ENCODE data around the gene GAREM1.

Gene GAREM1

DNA sequence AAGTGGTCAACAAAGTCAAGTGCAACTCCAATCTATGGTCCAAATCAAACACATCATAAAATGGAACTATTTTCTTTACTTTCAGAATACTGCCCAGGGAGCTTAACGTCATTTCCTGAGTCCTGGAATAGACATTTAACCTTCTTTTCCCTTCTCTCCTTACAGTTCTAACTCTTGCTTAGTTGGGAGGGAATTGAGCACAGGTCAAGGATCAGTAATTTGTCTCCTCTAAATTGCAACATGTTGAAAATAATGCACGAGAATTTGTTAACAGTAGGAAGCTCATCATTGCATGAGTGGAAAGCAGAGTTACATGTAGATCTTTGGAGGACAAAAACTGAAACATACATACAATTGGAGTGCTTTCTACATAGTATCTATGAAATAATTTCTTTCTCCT lies 193.1 kb downstream of the GAREM1 start:
- TF ChIP-seq CTCF (IDR thresholded peaks at IDR 0.05), result no peak
- H3K4me3 ChIP-seq, result no peak overlapping the region
- H3K4me1 ChIP-seq, result peaks cover 0 to 69% (median 39%) of the 10 kb centered on the region in 4 donors
- H3K27me3 ChIP-seq, result no peaks in the 10 kb centered on the region
- DNase-seq, result no peak
- intact Hi-C loops (cut with DNase I; ENCODE audit: low total_unique reads), result loop anchor here (10.0 kb wide), 1 partner anchor 113 kb away; no protein-coding TSS in a partner anchor
- H3K27ac ChIP-seq, result peak overlapping the region; percentile 67 to 72
- no peaks in the 10 kb centered on the region for H3K36me3 ChIP-seq
- no peaks in the 10 kb centered on the region for H3K9me3 ChIP-seq

- Histone ChIP-seq H3K27me3 (no peaks in the 10 kb centered on the region), H3K27ac (peak overlapping the region; percentile 67 to 72), H3K4me1 (peaks cover 0 to 68% (median 38%) of the 10 kb centered on the region in 4 donors), H3K36me3 (no peaks in the 10 kb centered on the region), H3K4me3 (no peak overlapping the region), H3K9me3 (no peaks in the 10 kb centered on the region)
- no peak for DNase-seq
- intact Hi-C loops (cut with DNase I; ENCODE audit: low total_unique reads), result loop anchor here (10.0 kb wide), 1 partner anchor 112 kb away; no protein-coding TSS in a partner anchor
- TF ChIP-seq CTCF (IDR thresholded peaks at IDR 0.05), result no peak
These were observed 193.8 kb downstream of the GAREM1 start for GRCh38 chr18:32276906-32277305.

GRCh38 chr18:32276256-32276655 lies 194.4 kb downstream of the GAREM1 start:
- no peak for TF ChIP-seq CTCF (IDR thresholded peaks at IDR 0.05)
- Histone ChIP-seq H3K4me3 (no peak overlapping the region), H3K27ac (peak overlapping the region; percentile 67 to 72), H3K27me3 (no peaks in the 10 kb centered on the region), H3K9me3 (no peaks in the 10 kb centered on the region), H3K36me3 (no peaks in the 10 kb centered on the region), H3K4me1 (peaks cover 0 to 62% (median 39%) of the 10 kb centered on the region in 4 donors)
- DNase-seq, result no peak
- intact Hi-C loops (cut with DNase I; ENCODE audit: low total_unique reads), result loop anchor here (10.0 kb wide), 1 partner anchor 111 kb away; no protein-coding TSS in a partner anchor

GRCh38 chr18:32275221-32275620 lies 195.5 kb downstream of the GAREM1 start:
- H3K4me3 ChIP-seq, result no peak overlapping the region
- H3K27me3 ChIP-seq, result no peaks in the 10 kb centered on the region
- H3K36me3 ChIP-seq, result peaks cover 0 to under 1% (median under 1%) of the 10 kb centered on the region in 3 donors
- DNase-seq, result no peak
- no peak for TF ChIP-seq CTCF (IDR thresholded peaks at IDR 0.05)
- peak overlapping the region; percentile 11 to 67 for H3K27ac ChIP-seq
- no peaks in the 10 kb centered on the region for H3K9me3 ChIP-seq
- intact Hi-C loops (cut with DNase I; ENCODE audit: low total_unique reads), result loop anchor here (10.0 kb wide), 1 partner anchor 110 kb away; no protein-coding TSS in a partner anchor
- peaks cover 0 to 52% (median 30%) of the 10 kb centered on the region in 4 donors for H3K4me1 ChIP-seq

GRCh38 chr18:32274307-32274706 lies 196.4 kb downstream of the GAREM1 start:
- Histone ChIP-seq H3K4me3 (no peak overlapping the region), H3K9me3 (no peaks in the 10 kb centered on the region), H3K27ac (peak overlapping the region in 1 of 2 donors; percentile 23), H3K36me3 (peaks cover 0 to 10% (median 10%) of the 10 kb centered on the region in 3 donors), H3K27me3 (no peaks in the 10 kb centered on the region), H3K4me1 (peaks cover 0 to 44% (median 27%) of the 10 kb centered on the region in 4 donors)
- no peak for DNase-seq
- TF ChIP-seq CTCF (IDR thresholded peaks at IDR 0.05), result no peak
- intact Hi-C loops (cut with DNase I; ENCODE audit: low total_unique reads), result loop anchor here (10.0 kb wide), 1 partner anchor 110 kb away; no protein-coding TSS in a partner anchor

Data from tibial artery (tissue), 4 donors.